ENCODE measurements around the gene NCKAP5L.
"Not testable (repeated sequence)": the region's sequence is repeated elsewhere in the genome, so short reads cannot be mapped to it uniquely, and the experiment has no call there.

NCKAP5L gene

GRCh38 chr12:49777341-49777740 lies 50.9 kb downstream of the NCKAP5L start:
- no peak overlapping the region for H3K23ac ChIP-seq (ENCODE audit: low read length in 2 of 2)
- peaks cover 2% of the 10 kb centered on the region for H3K4me1 ChIP-seq (ENCODE audit: control insufficient read depth, insufficient read depth, low read depth, low read length)

GRCh38 chr12:49776858-49777257 lies 51.4 kb downstream of the NCKAP5L start:
- H3K14ac ChIP-seq (ENCODE audit: low read length in 2 of 2) = no peak overlapping the region
- WGBS = 82% methylated on average over 5 of the region's 5 CpGs
- no peak overlapping the region for H3K23ac ChIP-seq (ENCODE audit: low read length in 2 of 2)
- H4K8ac ChIP-seq (ENCODE audit: low read length) = no peak overlapping the region
- H2AK5ac ChIP-seq (ENCODE audit: low read length, severe bottlenecking) = no peak overlapping the region
- H2BK5ac ChIP-seq (ENCODE audit: low read depth, low read length, poor library complexity, severe bottlenecking) = no peak overlapping the region
- H3K36me3 ChIP-seq (ENCODE audit: control insufficient read depth in 1 of 2, insufficient read depth in 2 of 2, low read depth in 1 of 2, low read length in 2 of 2) = no peaks in the 10 kb centered on the region
- H3K9ac ChIP-seq (ENCODE audit: low read length) = peak overlapping the region; percentile 62
- H3K18ac ChIP-seq (ENCODE audit: low read depth in 1 of 2, low read length in 2 of 2) = no peak overlapping the region
- H3K27me3 ChIP-seq (ENCODE audit: control insufficient read depth in 1 of 2, insufficient read depth in 1 of 2, low read length in 2 of 2) = peaks cover 5 to 17% of the 10 kb centered on the region in 2 experiments
- no peak for DNase-seq
- H3K4ac ChIP-seq (ENCODE audit: low read depth in 1 of 2, low read length in 2 of 2) = no peak overlapping the region
- H2BK15ac ChIP-seq (ENCODE audit: low read depth, poor library complexity, severe bottlenecking) = no peak overlapping the region
- H2BK120ac ChIP-seq (ENCODE audit: low read depth, low read length) = peak overlapping the region; percentile 21
- H3K79me1 ChIP-seq (replicated peaks; ENCODE audit: low read length, poor library complexity, severe bottlenecking) = no peaks in the 10 kb centered on the region
- no peak overlapping the region for H3K4me3 ChIP-seq (ENCODE audit: insufficient read depth in 1 of 2, low read depth in 1 of 2, low read length in 2 of 2)
- H3K9me3 ChIP-seq (ENCODE audit: control insufficient read depth, low read length) = no peaks in the 10 kb centered on the region
- no peak overlapping the region for H2AFZ ChIP-seq (ENCODE audit: low read depth, low read length)
- no peak overlapping the region for H4K91ac ChIP-seq (ENCODE audit: low read length)
- peaks cover 2% of the 10 kb centered on the region for H3K4me1 ChIP-seq (ENCODE audit: control insufficient read depth, insufficient read depth, low read depth, low read length)
- H2BK12ac ChIP-seq (ENCODE audit: low read length in 2 of 2) = no peak overlapping the region
- H3K4me2 ChIP-seq (ENCODE audit: low read length, poor library complexity, severe bottlenecking) = no peak overlapping the region
- no peak overlapping the region for H3K27ac ChIP-seq (ENCODE audit: low read length, poor library complexity, severe bottlenecking)

More at GRCh38 chr12:49777341-49777740, 50.9 kb downstream of the NCKAP5L start:
- H3K36me3 ChIP-seq (ENCODE audit: control insufficient read depth in 1 of 2, insufficient read depth in 2 of 2, low read depth in 1 of 2, low read length in 2 of 2) = peaks cover 0 to 3% of the 10 kb centered on the region in 2 experiments
- no peaks in the 10 kb centered on the region for H3K79me1 ChIP-seq (replicated peaks; ENCODE audit: low read length, poor library complexity, severe bottlenecking)
- H3K4ac ChIP-seq (ENCODE audit: low read depth in 1 of 2, low read length in 2 of 2) = no peak overlapping the region
- H2BK5ac ChIP-seq (ENCODE audit: low read depth, low read length, poor library complexity, severe bottlenecking) = no peak overlapping the region
- no peak overlapping the region for H2BK12ac ChIP-seq (ENCODE audit: low read length in 2 of 2)
- no peak overlapping the region for H4K8ac ChIP-seq (ENCODE audit: low read length)
- 94% methylated on average over 2 of the region's 3 CpGs for WGBS
- H3K27ac ChIP-seq (ENCODE audit: low read length, poor library complexity, severe bottlenecking) = no peak overlapping the region
- no peak overlapping the region for H3K4me2 ChIP-seq (ENCODE audit: low read length, poor library complexity, severe bottlenecking)
- H4K91ac ChIP-seq (ENCODE audit: low read length) = no peak overlapping the region
- no peak overlapping the region for H2AK5ac ChIP-seq (ENCODE audit: low read length, severe bottlenecking)
- H2BK120ac ChIP-seq (ENCODE audit: low read depth, low read length) = no peak overlapping the region
- H3K9me3 ChIP-seq (ENCODE audit: control insufficient read depth, low read length) = no peaks in the 10 kb centered on the region
- no peak overlapping the region for H3K4me3 ChIP-seq (ENCODE audit: insufficient read depth in 1 of 2, low read depth in 1 of 2, low read length in 2 of 2)
- no peak for DNase-seq
- no peak overlapping the region for H3K9ac ChIP-seq (ENCODE audit: low read length)
- H3K18ac ChIP-seq (ENCODE audit: low read depth in 1 of 2, low read length in 2 of 2) = no peak overlapping the region
- H2AFZ ChIP-seq (ENCODE audit: low read depth, low read length) = no peak overlapping the region
- no peak overlapping the region for H3K14ac ChIP-seq (ENCODE audit: low read length in 2 of 2)
- no peak overlapping the region for H2BK15ac ChIP-seq (ENCODE audit: low read depth, poor library complexity, severe bottlenecking)
- peaks cover 5 to 17% of the 10 kb centered on the region in 2 experiments for H3K27me3 ChIP-seq (ENCODE audit: control insufficient read depth in 1 of 2, insufficient read depth in 1 of 2, low read length in 2 of 2)

GRCh38 chr12:49776413-49776812 lies 51.8 kb downstream of the NCKAP5L start:
- H3K23ac ChIP-seq (ENCODE audit: low read length in 2 of 2) = no peak overlapping the region
- no peak overlapping the region for H2AK5ac ChIP-seq (ENCODE audit: low read length, severe bottlenecking)
- no peak overlapping the region for H4K8ac ChIP-seq (ENCODE audit: low read length)
- 0% methylated on average over 5 of the region's 7 CpGs for WGBS
- H3K14ac ChIP-seq (ENCODE audit: low read length in 2 of 2) = no peak overlapping the region
- DNase-seq = peak; percentile 84
- no peak overlapping the region for H2BK12ac ChIP-seq (ENCODE audit: low read length in 2 of 2)
- H2BK120ac ChIP-seq (ENCODE audit: low read depth, low read length) = no peak overlapping the region
- no peak overlapping the region for H3K4me2 ChIP-seq (ENCODE audit: low read length, poor library complexity, severe bottlenecking)
- no peaks in the 10 kb centered on the region for H3K36me3 ChIP-seq (ENCODE audit: control insufficient read depth in 1 of 2, insufficient read depth in 2 of 2, low read depth in 1 of 2, low read length in 2 of 2)
- no peak overlapping the region for H2BK5ac ChIP-seq (ENCODE audit: low read depth, low read length, poor library complexity, severe bottlenecking)
- no peak overlapping the region for H2BK15ac ChIP-seq (ENCODE audit: low read depth, poor library complexity, severe bottlenecking)
- peaks cover 2% of the 10 kb centered on the region for H3K4me1 ChIP-seq (ENCODE audit: control insufficient read depth, insufficient read depth, low read depth, low read length)
- no peak overlapping the region for H4K91ac ChIP-seq (ENCODE audit: low read length)
- no peak overlapping the region for H3K4me3 ChIP-seq (ENCODE audit: insufficient read depth in 1 of 2, low read depth in 1 of 2, low read length in 2 of 2)
- no peaks in the 10 kb centered on the region for H3K9me3 ChIP-seq (ENCODE audit: control insufficient read depth, low read length)
- H2AFZ ChIP-seq (ENCODE audit: low read depth, low read length) = no peak overlapping the region
- no peaks in the 10 kb centered on the region for H3K79me1 ChIP-seq (replicated peaks; ENCODE audit: low read length, poor library complexity, severe bottlenecking)
- H3K27ac ChIP-seq (ENCODE audit: low read length, poor library complexity, severe bottlenecking) = no peak overlapping the region
- H3K4ac ChIP-seq (ENCODE audit: low read depth in 1 of 2, low read length in 2 of 2) = no peak overlapping the region
- peaks cover 5 to 16% of the 10 kb centered on the region in 2 experiments for H3K27me3 ChIP-seq (ENCODE audit: control insufficient read depth in 1 of 2, insufficient read depth in 1 of 2, low read length in 2 of 2)
- peak overlapping the region; percentile 62 for H3K9ac ChIP-seq (ENCODE audit: low read length)
- H3K18ac ChIP-seq (ENCODE audit: low read depth in 1 of 2, low read length in 2 of 2) = no peak overlapping the region

- not testable (repeated sequence) for H3K14ac ChIP-seq (ENCODE audit: low read length in 2 of 2); H3K18ac ChIP-seq (ENCODE audit: low read depth in 1 of 2, low read length in 2 of 2); H4K8ac ChIP-seq (ENCODE audit: low read length); DNase-seq; H3K36me3 ChIP-seq (ENCODE audit: control insufficient read depth in 1 of 2, insufficient read depth in 2 of 2, low read depth in 1 of 2, low read length in 2 of 2); H4K91ac ChIP-seq (ENCODE audit: low read length); H2AK5ac ChIP-seq (ENCODE audit: low read length, severe bottlenecking); H2AFZ ChIP-seq (ENCODE audit: low read depth, low read length); H3K4ac ChIP-seq (ENCODE audit: low read depth in 1 of 2, low read length in 2 of 2); H3K23ac ChIP-seq (ENCODE audit: low read length in 2 of 2); H2BK12ac ChIP-seq (ENCODE audit: low read length in 2 of 2); H3K4me2 ChIP-seq (ENCODE audit: low read length, poor library complexity, severe bottlenecking); H3K4me3 ChIP-seq (ENCODE audit: insufficient read depth in 1 of 2, low read depth in 1 of 2, low read length in 2 of 2); H2BK120ac ChIP-seq (ENCODE audit: low read depth, low read length); H3K79me1 ChIP-seq (replicated peaks; ENCODE audit: low read length, poor library complexity, severe bottlenecking); H3K27me3 ChIP-seq (ENCODE audit: control insufficient read depth in 1 of 2, insufficient read depth in 1 of 2, low read length in 2 of 2); H2BK5ac ChIP-seq (ENCODE audit: low read depth, low read length, poor library complexity, severe bottlenecking); H3K9me3 ChIP-seq (ENCODE audit: control insufficient read depth, low read length); H3K27ac ChIP-seq (ENCODE audit: low read length, poor library complexity, severe bottlenecking); H2BK15ac ChIP-seq (ENCODE audit: low read depth, poor library complexity, severe bottlenecking); H3K4me1 ChIP-seq (ENCODE audit: control insufficient read depth, insufficient read depth, low read depth, low read length)
- 100% methylated on average over 5 of the region's 7 CpGs for WGBS
- peak overlapping the region; percentile 14 for H3K9ac ChIP-seq (ENCODE audit: low read length)
These were observed 55.1 kb downstream of the NCKAP5L start for GRCh38 chr12:49773102-49773501.

All from mesenchymal stem cell (in vitro differentiated cells and primary cell).